HCT116 (cell line): ENCODE data around the gene PREX1. TPM values are rescaled to one million over a fixed set of nuclear protein-coding genes. Genes with fewer than 3 reads are reported as not detected.
"Not testable (repeated sequence)": the region's sequence is repeated elsewhere in the genome, so short reads cannot be mapped to it uniquely, and the experiment has no call there.

Source experiments
- ATAC-seq: fragments of 200-7000 bp; cut with Tn5 transposase; 2 replicates; pipeline ENCODE4 v1.9.1; 2020; ENCODE audit warnings: mild to moderate bottlenecking, moderate library complexity
- BruUV-seq: library from RNA; stranded (reverse); fragments of 400-500 nt; replicated peaks from 2 replicates; lab custom pipeline; 2021; lab: Mats Ljungman, UMichigan
- CTCF ChIA-PET: fragments of 300-600 bp; sonication (Branson Sonifier 250); formaldehyde crosslinking; loops from one replicate; lab custom pipeline; 2021; ENCODE audit warnings: antibody characterized with exemption; lab: Charles Lee
- POLR2A ChIA-PET: fragments of 300-600, 350-600 bp; sonication (Branson Sonifier 250); formaldehyde crosslinking; loops from one replicate; lab custom pipeline; 2021; ENCODE audit warnings: antibody characterized with exemption; lab: Charles Lee
- RAD21 ChIA-PET, 2 experiments: fragments of 300-600 bp; sonication (Branson Sonifier 250); formaldehyde crosslinking; loops; one replicate each; lab custom pipeline; 2023; ENCODE audit warnings: low total read pairs in 2 of 2; ENCODE audit not compliant: uncharacterized antibody in 2 of 2, unreplicated experiment in 2 of 2, low non-redundant PET in 1 of 2; lab: Charles Lee
- DNase-seq: peaks from one replicate; pipeline ENCODE4 v3.0.0-alpha.2; 2010; ENCODE audit warnings: low read depth, low spot score
- H2AFZ ChIP-seq: fragments of 200-600 bp; shearing (Covaris generic), sonication (generic); 2 replicates; pipeline ENCODE4 v1.6.1; 2017; ENCODE audit warnings: low read depth, mixed run types, mixed read lengths, antibody characterized with exemption, low read length; ENCODE audit not compliant: poor library complexity, severe bottlenecking
- H3K27ac ChIP-seq: 2 replicates; pipeline ENCODE4 v1.5.1; 2012; ENCODE audit warnings: low read depth, low read length
- H3K27me3 ChIP-seq: fragments of 200-600 bp; sonication (generic); 2 replicates; pipeline ENCODE4 v1.6.1; 2016; ENCODE audit warnings: mixed run types, low read length, mixed read lengths; ENCODE audit not compliant: insufficient read depth
- H3K36me3 ChIP-seq, 2 experiments: fragments of 200-500 bp in 1 of 2; fragments of 200-600 bp in 1 of 2; sonication (Bioruptor generic) in 1 of 2; sonication (generic) in 1 of 2; 2 replicates each; pipeline versions ENCODE4 v1.5.1 to v1.6.1; 2014 to 2016; ENCODE audit warnings: low read length in 2 of 2, inconsistent platforms in 1 of 2, mixed read lengths in 1 of 2, mixed run types in 1 of 2; ENCODE audit not compliant: insufficient read depth in 2 of 2, control insufficient read depth in 1 of 2
- H3K4me1 ChIP-seq, 2 experiments: fragments of 200-600 bp in 1 of 2; sonication (generic) in 1 of 2; 2 replicates each; pipeline versions ENCODE4 v1.5.1 to v1.6.1; 2012 to 2017; ENCODE audit warnings: low read length in 2 of 2, inconsistent platforms in 1 of 2, mild to moderate bottlenecking in 1 of 2, mixed read lengths in 1 of 2, mixed run types in 1 of 2, moderate library complexity in 1 of 2; ENCODE audit not compliant: insufficient read depth in 2 of 2, control insufficient read depth in 1 of 2
- H3K4me2 ChIP-seq: fragments of 200-600 bp; sonication (generic); 2 replicates; pipeline ENCODE4 v1.6.1; 2017; ENCODE audit warnings: mixed run types, low read length, mixed read lengths
- H3K4me3 ChIP-seq, 2 experiments: fragments of 200-600 bp in 1 of 2; sonication (generic) in 1 of 2; replicated peaks in 1 of 2; 2 replicates each; pipeline ENCODE4 v1.5.1; 2011 to 2016; ENCODE audit warnings: low read length in 2 of 2, control low read depth in 1 of 2, low read depth in 1 of 2, mild to moderate bottlenecking in 1 of 2, mixed read lengths in 1 of 2, mixed run types in 1 of 2
- H3K79me2 ChIP-seq: fragments of 200-600 bp; sonication (generic); 2 replicates; pipeline ENCODE4 v1.6.1; 2017; ENCODE audit warnings: mild to moderate bottlenecking, mixed run types, low read length, moderate library complexity, mixed read lengths; ENCODE audit not compliant: insufficient read depth
- H3K9ac ChIP-seq: fragments of 200-600 bp; sonication (generic); 2 replicates; pipeline ENCODE4 v1.6.1; 2016; ENCODE audit warnings: low read length, mixed read lengths
- H3K9me2 ChIP-seq: fragments of 200-600 bp; sonication (generic), shearing (Covaris generic); 2 replicates; pipeline ENCODE4 v1.6.1; 2017; ENCODE audit warnings: mixed run types, mild to moderate bottlenecking, moderate library complexity; ENCODE audit not compliant: insufficient read depth
- H3K9me3 ChIP-seq, 2 experiments: fragments of 200-500 bp in 1 of 2; fragments of 200-600 bp in 1 of 2; sonication (Bioruptor generic) in 1 of 2; sonication (generic) in 1 of 2; 2 replicates each; pipeline ENCODE4 v1.6.1; 2014 to 2017; ENCODE audit warnings: low read length in 2 of 2, mixed read lengths in 2 of 2, inconsistent platforms in 1 of 2, low read depth in 1 of 2, mild to moderate bottlenecking in 1 of 2, mixed run types in 1 of 2, moderate library complexity in 1 of 2; ENCODE audit not compliant: control insufficient read depth in 1 of 2, insufficient read depth in 1 of 2
- H4K20me1 ChIP-seq: fragments of 200-600 bp; sonication (generic), shearing (Covaris generic); 2 replicates; pipeline ENCODE4 v1.6.1; 2017; ENCODE audit warnings: mixed run types, mild to moderate bottlenecking, moderate library complexity; ENCODE audit not compliant: insufficient read depth
- ATF3 ChIP-seq: IDR thresholded peaks from 2 replicates; pipeline ENCODE4 v1.6.1; 2012
- CBX3 ChIP-seq: IDR thresholded peaks from 2 replicates; pipeline ENCODE4 v1.6.1; 2012; ENCODE audit warnings: low read depth
- EGR1 ChIP-seq: IDR thresholded peaks from 2 replicates; pipeline ENCODE4 v1.6.1; 2012; ENCODE audit warnings: low read depth
- ELF1 ChIP-seq: IDR thresholded peaks from 2 replicates; pipeline ENCODE4 v1.6.1; 2012; ENCODE audit warnings: low read depth, borderline replicate concordance
- EZH2 ChIP-seq: fragments of 200-600 bp; sonication (generic); IDR thresholded peaks from 2 replicates; pipeline ENCODE4 v1.6.1; 2017; ENCODE audit warnings: antibody characterized with exemption, mixed run types
- EZH2phosphoT487 ChIP-seq: fragments of 200-600 bp; IDR thresholded peaks from 2 replicates; pipeline ENCODE4 v1.6.1; 2018; ENCODE audit warnings: antibody characterized with exemption, borderline replicate concordance
- JUND ChIP-seq: IDR thresholded peaks from 2 replicates; pipeline ENCODE4 v1.6.1; 2012
- MAX ChIP-seq: IDR thresholded peaks from 2 replicates; pipeline ENCODE4 v1.6.1; 2012
- TCF7L2 ChIP-seq: IDR thresholded peaks from 2 replicates; pipeline ENCODE4 v1.7.0; 2011; ENCODE audit warnings: borderline replicate concordance, inconsistent platforms; ENCODE audit not compliant: insufficient read depth, insufficient read length; ENCODE audit errors: extremely low read depth
- YY1 ChIP-seq: IDR thresholded peaks from 2 replicates; pipeline ENCODE4 v1.6.1; 2011; ENCODE audit warnings: low read length, low read depth, moderate library complexity, mild to moderate bottlenecking; ENCODE audit not compliant: insufficient replicate concordance; ENCODE audit errors: extremely low read depth
- intact Hi-C: fragments of 100-400 bp; cut with micrococcal nuclease; formaldehyde crosslinking; loops from 2 replicates; pipeline ENCODE4 v1.10.0; 2022
- total RNA-seq: library from RNA; stranded (reverse); gene quantifications from one replicate; pipeline ENCODE4 v1.2.1, GENCODE V29; 2021; ENCODE audit not compliant: unreplicated experiment
- TF ChIP-seq, protein P1 (sequence below): IDR thresholded peaks from 2 replicates; pipeline ENCODE4 v1.6.1; 2012; ENCODE audit warnings: low read depth

Gene PREX1
- total RNA-seq, 1 experiment from 2014 or later: 6.1 TPM

DNA sequence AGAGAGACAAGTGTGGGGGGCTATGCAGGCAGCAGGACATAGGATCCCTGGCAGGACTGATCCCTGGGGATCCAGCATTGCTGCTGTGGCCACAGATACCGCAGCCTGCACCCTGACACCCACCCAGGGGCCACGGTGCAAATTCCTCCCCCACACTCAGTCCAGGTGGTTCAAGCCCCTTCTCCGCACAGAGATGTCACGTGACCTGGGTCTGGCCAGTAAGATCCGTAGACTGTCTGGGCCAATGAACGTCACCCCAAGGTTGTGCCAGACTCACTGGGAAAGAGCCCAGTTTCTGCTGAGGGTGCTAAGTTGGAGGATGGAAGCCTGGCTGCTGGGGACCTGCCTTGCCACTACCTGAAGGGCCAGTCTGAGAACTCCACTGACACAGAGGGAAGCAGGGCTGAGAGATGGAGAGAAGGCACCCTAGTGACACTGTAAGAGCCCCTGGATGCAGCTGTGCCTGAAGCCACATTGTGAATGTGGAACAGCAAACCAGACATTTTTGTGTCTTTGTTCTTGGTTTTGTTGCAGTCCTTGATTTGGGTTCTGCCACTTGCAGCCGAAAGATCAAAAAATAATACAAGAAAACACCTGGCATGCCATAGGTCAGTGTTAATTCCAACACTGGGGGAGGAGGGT lies 228.6 kb downstream of the PREX1 start:
- Histone ChIP-seq H3K9ac (no peak overlapping the region), H3K4me2 (no peak overlapping the region), H3K9me3 (no peaks in the 10 kb centered on the region), H4K20me1 (no peaks in the 10 kb centered on the region), H3K79me2 (no peaks in the 10 kb centered on the region), H3K4me1 (no peaks in the 10 kb centered on the region; a peak in 1 of 4 replicates), H3K27me3 (peaks cover 2% of the 10 kb centered on the region; the same call in 1 of the 2 replicates), H3K4me3 (no peak overlapping the region), H3K9me2 (no peaks in the 10 kb centered on the region)
- no peak for ATAC-seq
- ChIA-PET RAD21 (no interaction called here), POLR2A (no interaction called here), CTCF (no interaction called here)
- no TSS peak for BruUV-seq
- no peak for DNase-seq
- intact Hi-C loops: no loop called here
- TF ChIP-seq JUND (no peak), TCF7L2 (no peak), MAX (no peak), CBX3 (no peak), YY1 (no peak), ELF1 (no peak), EGR1 (no peak), ATF3 (no peak), EZH2 (no peak), EZH2phosphoT487 (no peak)
- TF ChIP-seq, protein P1, sequence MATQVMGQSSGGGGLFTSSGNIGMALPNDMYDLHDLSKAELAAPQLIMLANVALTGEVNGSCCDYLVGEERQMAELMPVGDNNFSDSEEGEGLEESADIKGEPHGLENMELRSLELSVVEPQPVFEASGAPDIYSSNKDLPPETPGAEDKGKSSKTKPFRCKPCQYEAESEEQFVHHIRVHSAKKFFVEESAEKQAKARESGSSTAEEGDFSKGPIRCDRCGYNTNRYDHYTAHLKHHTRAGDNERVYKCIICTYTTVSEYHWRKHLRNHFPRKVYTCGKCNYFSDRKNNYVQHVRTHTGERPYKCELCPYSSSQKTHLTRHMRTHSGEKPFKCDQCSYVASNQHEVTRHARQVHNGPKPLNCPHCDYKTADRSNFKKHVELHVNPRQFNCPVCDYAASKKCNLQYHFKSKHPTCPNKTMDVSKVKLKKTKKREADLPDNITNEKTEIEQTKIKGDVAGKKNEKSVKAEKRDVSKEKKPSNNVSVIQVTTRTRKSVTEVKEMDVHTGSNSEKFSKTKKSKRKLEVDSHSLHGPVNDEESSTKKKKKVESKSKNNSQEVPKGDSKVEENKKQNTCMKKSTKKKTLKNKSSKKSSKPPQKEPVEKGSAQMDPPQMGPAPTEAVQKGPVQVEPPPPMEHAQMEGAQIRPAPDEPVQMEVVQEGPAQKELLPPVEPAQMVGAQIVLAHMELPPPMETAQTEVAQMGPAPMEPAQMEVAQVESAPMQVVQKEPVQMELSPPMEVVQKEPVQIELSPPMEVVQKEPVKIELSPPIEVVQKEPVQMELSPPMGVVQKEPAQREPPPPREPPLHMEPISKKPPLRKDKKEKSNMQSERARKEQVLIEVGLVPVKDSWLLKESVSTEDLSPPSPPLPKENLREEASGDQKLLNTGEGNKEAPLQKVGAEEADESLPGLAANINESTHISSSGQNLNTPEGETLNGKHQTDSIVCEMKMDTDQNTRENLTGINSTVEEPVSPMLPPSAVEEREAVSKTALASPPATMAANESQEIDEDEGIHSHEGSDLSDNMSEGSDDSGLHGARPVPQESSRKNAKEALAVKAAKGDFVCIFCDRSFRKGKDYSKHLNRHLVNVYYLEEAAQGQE: no peak
- TF ChIP-seq, all 23 proteins: peak for 0
- Histone ChIP-seq H3K27ac (no peak overlapping the region), H2AFZ (no peak overlapping the region), H3K36me3 (no peaks in the 10 kb centered on the region)

GRCh38 chr20:48598303-48598941 lies 229.4 kb downstream of the PREX1 start:
- H3K79me2 ChIP-seq, H3K9ac ChIP-seq, H3K36me3 ChIP-seq, H4K20me1 ChIP-seq, RAD21 ChIA-PET, H3K27ac ChIP-seq, H3K9me2 ChIP-seq, H3K4me3 ChIP-seq, H3K4me2 ChIP-seq, ATAC-seq, H2AFZ ChIP-seq, BruUV-seq, intact Hi-C loops, H3K4me1 ChIP-seq, H3K9me3 ChIP-seq, H3K27me3 ChIP-seq, CTCF ChIA-PET, POLR2A ChIA-PET, DNase-seq: not testable (repeated sequence)
